K562 (cell line): ENCODE results near the gene OR1D5. TPM values are rescaled to one million over a fixed set of nuclear protein-coding genes. Genes with fewer than 3 reads are reported as not detected.
A peak's percentile ranks its signal among the peaks of the same experiment; 100 is the strongest.

Experiments used
- DIDO1 ChIP-seq: fragments of 450-650 bp; IDR thresholded peaks from 2 replicates; pipeline ENCODE4 v1.6.1; 2016; ENCODE audit warnings: low read depth, missing biosample characterization, missing genetic modification characterization
- ETV5 ChIP-seq: sonication (generic); formaldehyde crosslinking; IDR thresholded peaks from 2 replicates; pipeline ENCODE4 v1.4.0; 2020; ENCODE audit warnings: low read depth, mild to moderate bottlenecking, missing genetic modification reagents
- HNRNPLL ChIP-seq: fragments of 200-400 bp; formaldehyde crosslinking; IDR thresholded peaks from 2 replicates; pipeline ENCODE4 v1.6.1; 2017; ENCODE audit warnings: low read length, low read depth, mild to moderate bottlenecking; ENCODE audit not compliant: poor library complexity, severe bottlenecking
- MIER1 ChIP-seq: fragments of 450-650 bp; IDR thresholded peaks from 2 replicates; pipeline ENCODE4 v1.6.1; 2016; ENCODE audit warnings: antibody characterized with exemption, mild to moderate bottlenecking, low read depth
- NBN ChIP-seq: fragments of 450-650 bp; IDR thresholded peaks from 2 replicates; pipeline ENCODE4 v1.6.1; 2016; ENCODE audit warnings: low read depth, mild to moderate bottlenecking
- RUNX1 ChIP-seq: sonication (generic); IDR thresholded peaks from 2 replicates; pipeline ENCODE4 v1.6.1; 2016; ENCODE audit warnings: antibody characterized with exemption, low read depth
- SAP30 ChIP-seq: fragments of 200-600 bp; sonication (generic); IDR thresholded peaks from 2 replicates; pipeline ENCODE4 v1.6.1; 2012; ENCODE audit warnings: borderline replicate concordance, low read depth, mild to moderate bottlenecking, moderate library complexity, low read length, control low read depth, inconsistent platforms; ENCODE audit not compliant: insufficient read depth, poor library complexity, severe bottlenecking
- ZC3H11A ChIP-seq: IDR thresholded peaks from 2 replicates; pipeline ENCODE4 v1.6.1; 2012; ENCODE audit warnings: low read depth, low read length, improper control_type of control experiment
- ZNF311 ChIP-seq: fragments of 250-450 bp; sonication (Bioruptor Pico); IDR thresholded peaks from 2 replicates; pipeline ENCODE4 v1.4.0; 2020; ENCODE audit warnings: mild to moderate bottlenecking, moderate library complexity
- ZNF699 ChIP-seq: fragments of 250-450 bp; sonication (Bioruptor Pico); IDR thresholded peaks from 2 replicates; pipeline ENCODE4 v1.8.0; 2021; ENCODE audit warnings: mild to moderate bottlenecking, moderate library complexity; ENCODE audit not compliant: insufficient replicate concordance
- polyA plus RNA-seq, 8 experiments: library from polyadenylated mRNA; depleted of rRNA in 4 of 8; stranded (reverse) in 5 of 8; unstranded in 3 of 8; fragments of >200 nt; fragmentation: Nextera tagmentation in 2 of 8; fragmentation: Illumina TruSeq in 1 of 8; extraction: Ambion mirVana in 2 of 8; extraction: Trizol in 1 of 8; gene quantifications; 2 replicates each; pipeline versions ENCODE4 v1.2.1 to v1.2.3, GENCODE V29; 2011 to 2014; ENCODE audit warnings: inconsistent platforms in 1 of 8, missing spikeins in 1 of 8
- total RNA-seq, 7 experiments: library from RNA; depleted of rRNA in 6 of 7; stranded (reverse); fragments of >200 nt in 6 of 7; fragmentation: Illumina TruSeq in 2 of 7; extraction: Trizol in 2 of 7; gene quantifications; 2 replicates each; pipeline versions ENCODE4 v1.2.1 to v1.2.3, GENCODE V29; 2011 to 2021; ENCODE audit warnings: low replicate concordance in 1 of 7
- TF ChIP-seq, protein P1 (sequence below): fragments of 250-450 bp; sonication (Bioruptor Pico); IDR thresholded peaks from 2 replicates; pipeline ENCODE4 v1.5.1; 2021; ENCODE audit warnings: mild to moderate bottlenecking
- TF ChIP-seq, protein P2 (sequence below): sonication (generic); formaldehyde crosslinking; IDR thresholded peaks from 2 replicates; pipeline ENCODE4 v1.8.0; 2023; ENCODE audit warnings: missing genetic modification reagents, mild to moderate bottlenecking, borderline replicate concordance
- TF ChIP-seq, protein P3 (sequence below): sonication (generic); formaldehyde crosslinking; IDR thresholded peaks from 2 replicates; pipeline ENCODE4 v1.8.0; 2022; ENCODE audit warnings: mild to moderate bottlenecking, missing genetic modification reagents
- TF ChIP-seq, protein P4 (sequence below), 2 experiments: IDR thresholded peaks; 2 replicates each; pipeline ENCODE4 v1.6.1; 2012; ENCODE audit warnings: improper control_type of control experiment in 2 of 2, low read depth in 2 of 2, low read length in 2 of 2, borderline replicate concordance in 1 of 2
- TF ChIP-seq, protein P5 (sequence below): IDR thresholded peaks from 2 replicates; pipeline ENCODE4 v1.6.1; 2011; ENCODE audit not compliant: insufficient read length; ENCODE audit errors: extremely low read depth

The OR1D5 gene
- total and polyA plus RNA-seq, 9 of the 15 experiments (the other 6 are each of a cell fraction or from before 2014, with no cell fraction given), result not detected

DNA sequence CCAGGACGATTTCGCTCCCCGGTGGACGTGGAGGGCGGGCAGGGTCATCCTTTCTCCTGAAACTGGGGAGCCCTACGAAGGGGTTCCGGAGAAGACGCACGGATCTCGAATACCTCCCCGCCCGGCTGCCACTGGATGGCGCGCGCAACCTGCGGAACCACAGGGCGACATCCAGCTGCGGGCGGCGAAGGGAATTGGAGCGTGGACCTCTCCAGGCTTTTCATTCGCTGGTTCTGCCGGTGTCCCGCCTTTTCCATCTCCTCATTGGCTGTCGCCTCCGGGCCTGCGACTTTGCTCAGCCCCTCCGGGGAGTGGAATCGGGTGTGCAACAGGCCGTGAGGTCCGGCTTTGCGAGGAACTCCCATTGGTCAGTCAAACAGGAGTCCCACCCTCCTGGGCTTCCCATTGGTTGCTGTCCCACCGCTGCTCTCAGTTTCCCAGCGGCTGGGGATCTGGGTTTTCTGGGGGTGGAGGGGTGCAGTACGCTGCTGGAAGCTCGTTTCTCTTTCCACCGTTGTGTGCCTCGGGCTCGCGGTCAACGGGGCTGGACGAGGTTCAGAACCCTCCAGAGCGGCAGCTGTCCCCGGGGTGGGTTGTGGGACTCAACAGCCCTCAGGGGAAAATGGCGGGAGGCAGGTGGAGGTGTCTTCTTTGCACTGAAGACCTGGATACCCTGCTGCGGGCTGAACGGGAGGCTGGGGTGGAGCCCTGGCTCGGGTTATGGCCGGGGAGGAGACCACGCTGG, 14.5 kb downstream of the OR1D5 start (continued):
- TF ChIP-seq SAP30 (no peak), ETV5 (CRISPR knock-in tag) (no peak), DIDO1 (tag) (0 out of 2 replicates have a peak, but pooled peaks have one; percentile 18), ZNF699 (CRISPR knock-in tag) (no peak), HNRNPLL (peak; percentile 63), ZC3H11A (no peak), NBN (no peak), MIER1 (no peak), ZNF311 (no peak), RUNX1 (no peak)
- TF ChIP-seq, protein P1, sequence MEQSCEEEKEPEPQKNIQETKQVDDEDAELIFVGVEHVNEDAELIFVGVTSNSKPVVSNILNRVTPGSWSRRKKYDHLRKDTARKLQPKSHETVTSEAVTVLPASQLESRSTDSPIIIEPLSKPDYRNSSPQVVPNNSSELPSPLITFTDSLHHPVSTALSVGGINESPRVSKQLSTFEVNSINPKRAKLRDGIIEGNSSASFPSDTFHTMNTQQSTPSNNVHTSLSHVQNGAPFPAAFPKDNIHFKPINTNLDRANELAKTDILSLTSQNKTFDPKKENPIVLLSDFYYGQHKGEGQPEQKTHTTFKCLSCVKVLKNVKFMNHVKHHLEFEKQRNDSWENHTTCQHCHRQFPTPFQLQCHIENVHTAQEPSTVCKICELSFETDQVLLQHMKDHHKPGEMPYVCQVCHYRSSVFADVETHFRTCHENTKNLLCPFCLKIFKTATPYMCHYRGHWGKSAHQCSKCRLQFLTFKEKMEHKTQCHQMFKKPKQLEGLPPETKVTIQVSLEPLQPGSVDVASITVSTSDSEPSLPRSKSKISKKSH (CRISPR knock-in tag), result no peak
- TF ChIP-seq, protein P2, sequence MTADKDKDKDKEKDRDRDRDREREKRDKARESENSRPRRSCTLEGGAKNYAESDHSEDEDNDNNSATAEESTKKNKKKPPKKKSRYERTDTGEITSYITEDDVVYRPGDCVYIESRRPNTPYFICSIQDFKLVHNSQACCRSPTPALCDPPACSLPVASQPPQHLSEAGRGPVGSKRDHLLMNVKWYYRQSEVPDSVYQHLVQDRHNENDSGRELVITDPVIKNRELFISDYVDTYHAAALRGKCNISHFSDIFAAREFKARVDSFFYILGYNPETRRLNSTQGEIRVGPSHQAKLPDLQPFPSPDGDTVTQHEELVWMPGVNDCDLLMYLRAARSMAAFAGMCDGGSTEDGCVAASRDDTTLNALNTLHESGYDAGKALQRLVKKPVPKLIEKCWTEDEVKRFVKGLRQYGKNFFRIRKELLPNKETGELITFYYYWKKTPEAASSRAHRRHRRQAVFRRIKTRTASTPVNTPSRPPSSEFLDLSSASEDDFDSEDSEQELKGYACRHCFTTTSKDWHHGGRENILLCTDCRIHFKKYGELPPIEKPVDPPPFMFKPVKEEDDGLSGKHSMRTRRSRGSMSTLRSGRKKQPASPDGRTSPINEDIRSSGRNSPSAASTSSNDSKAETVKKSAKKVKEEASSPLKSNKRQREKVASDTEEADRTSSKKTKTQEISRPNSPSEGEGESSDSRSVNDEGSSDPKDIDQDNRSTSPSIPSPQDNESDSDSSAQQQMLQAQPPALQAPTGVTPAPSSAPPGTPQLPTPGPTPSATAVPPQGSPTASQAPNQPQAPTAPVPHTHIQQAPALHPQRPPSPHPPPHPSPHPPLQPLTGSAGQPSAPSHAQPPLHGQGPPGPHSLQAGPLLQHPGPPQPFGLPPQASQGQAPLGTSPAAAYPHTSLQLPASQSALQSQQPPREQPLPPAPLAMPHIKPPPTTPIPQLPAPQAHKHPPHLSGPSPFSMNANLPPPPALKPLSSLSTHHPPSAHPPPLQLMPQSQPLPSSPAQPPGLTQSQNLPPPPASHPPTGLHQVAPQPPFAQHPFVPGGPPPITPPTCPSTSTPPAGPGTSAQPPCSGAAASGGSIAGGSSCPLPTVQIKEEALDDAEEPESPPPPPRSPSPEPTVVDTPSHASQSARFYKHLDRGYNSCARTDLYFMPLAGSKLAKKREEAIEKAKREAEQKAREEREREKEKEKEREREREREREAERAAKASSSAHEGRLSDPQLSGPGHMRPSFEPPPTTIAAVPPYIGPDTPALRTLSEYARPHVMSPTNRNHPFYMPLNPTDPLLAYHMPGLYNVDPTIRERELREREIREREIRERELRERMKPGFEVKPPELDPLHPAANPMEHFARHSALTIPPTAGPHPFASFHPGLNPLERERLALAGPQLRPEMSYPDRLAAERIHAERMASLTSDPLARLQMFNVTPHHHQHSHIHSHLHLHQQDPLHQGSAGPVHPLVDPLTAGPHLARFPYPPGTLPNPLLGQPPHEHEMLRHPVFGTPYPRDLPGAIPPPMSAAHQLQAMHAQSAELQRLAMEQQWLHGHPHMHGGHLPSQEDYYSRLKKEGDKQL (CRISPR knock-in tag), result no peak
- TF ChIP-seq, protein P3, sequence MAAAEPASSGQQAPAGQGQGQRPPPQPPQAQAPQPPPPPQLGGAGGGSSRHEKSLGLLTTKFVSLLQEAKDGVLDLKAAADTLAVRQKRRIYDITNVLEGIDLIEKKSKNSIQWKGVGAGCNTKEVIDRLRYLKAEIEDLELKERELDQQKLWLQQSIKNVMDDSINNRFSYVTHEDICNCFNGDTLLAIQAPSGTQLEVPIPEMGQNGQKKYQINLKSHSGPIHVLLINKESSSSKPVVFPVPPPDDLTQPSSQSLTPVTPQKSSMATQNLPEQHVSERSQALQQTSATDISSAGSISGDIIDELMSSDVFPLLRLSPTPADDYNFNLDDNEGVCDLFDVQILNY (CRISPR knock-in tag), result no peak
- TF ChIP-seq, protein P4, sequence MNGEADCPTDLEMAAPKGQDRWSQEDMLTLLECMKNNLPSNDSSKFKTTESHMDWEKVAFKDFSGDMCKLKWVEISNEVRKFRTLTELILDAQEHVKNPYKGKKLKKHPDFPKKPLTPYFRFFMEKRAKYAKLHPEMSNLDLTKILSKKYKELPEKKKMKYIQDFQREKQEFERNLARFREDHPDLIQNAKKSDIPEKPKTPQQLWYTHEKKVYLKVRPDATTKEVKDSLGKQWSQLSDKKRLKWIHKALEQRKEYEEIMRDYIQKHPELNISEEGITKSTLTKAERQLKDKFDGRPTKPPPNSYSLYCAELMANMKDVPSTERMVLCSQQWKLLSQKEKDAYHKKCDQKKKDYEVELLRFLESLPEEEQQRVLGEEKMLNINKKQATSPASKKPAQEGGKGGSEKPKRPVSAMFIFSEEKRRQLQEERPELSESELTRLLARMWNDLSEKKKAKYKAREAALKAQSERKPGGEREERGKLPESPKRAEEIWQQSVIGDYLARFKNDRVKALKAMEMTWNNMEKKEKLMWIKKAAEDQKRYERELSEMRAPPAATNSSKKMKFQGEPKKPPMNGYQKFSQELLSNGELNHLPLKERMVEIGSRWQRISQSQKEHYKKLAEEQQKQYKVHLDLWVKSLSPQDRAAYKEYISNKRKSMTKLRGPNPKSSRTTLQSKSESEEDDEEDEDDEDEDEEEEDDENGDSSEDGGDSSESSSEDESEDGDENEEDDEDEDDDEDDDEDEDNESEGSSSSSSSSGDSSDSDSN (IDR thresholded peaks at IDR 0.05; ENCODE audit: borderline replicate concordance in 1 of 2, low read depth in 2 of 2, low read length in 2 of 2), result no peak
- TF ChIP-seq, protein P5, sequence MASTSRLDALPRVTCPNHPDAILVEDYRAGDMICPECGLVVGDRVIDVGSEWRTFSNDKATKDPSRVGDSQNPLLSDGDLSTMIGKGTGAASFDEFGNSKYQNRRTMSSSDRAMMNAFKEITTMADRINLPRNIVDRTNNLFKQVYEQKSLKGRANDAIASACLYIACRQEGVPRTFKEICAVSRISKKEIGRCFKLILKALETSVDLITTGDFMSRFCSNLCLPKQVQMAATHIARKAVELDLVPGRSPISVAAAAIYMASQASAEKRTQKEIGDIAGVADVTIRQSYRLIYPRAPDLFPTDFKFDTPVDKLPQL, result no peak
